MM.1S (cell line): Measurements from ENCODE around the gene KL.

Source experiments
- DNase-seq: peaks from one replicate; pipeline ENCODE4 v3.0.0-alpha.2; 2015
- H2AFZ ChIP-seq: fragments of 300-600 bp; sonication (generic); 2 replicates; pipeline ENCODE4 v1.6.0; 2016; ENCODE audit warnings: antibody characterized with exemption, low read length
- H3F3A ChIP-seq: fragments of 300-600 bp; sonication (generic); 2 replicates; pipeline ENCODE4 v1.6.1; 2016; ENCODE audit warnings: mild to moderate bottlenecking, antibody characterized with exemption, low read length, moderate library complexity, mixed read lengths; ENCODE audit not compliant: insufficient read depth
- H3K27ac ChIP-seq: fragments of 300-600 bp; sonication (generic); 2 replicates; pipeline ENCODE4 v1.5.1; 2016; ENCODE audit warnings: mild to moderate bottlenecking, low read length
- H3K27me3 ChIP-seq: fragments of 300-600 bp; sonication (generic); replicated peaks from 2 replicates; pipeline ENCODE4 v1.6.0; 2016; ENCODE audit warnings: low read length; ENCODE audit not compliant: insufficient read depth
- H3K36me3 ChIP-seq: fragments of 300-600 bp; sonication (generic); replicated peaks from 2 replicates; pipeline ENCODE4 v1.6.1; 2016; ENCODE audit warnings: mild to moderate bottlenecking, low read length, mixed read lengths; ENCODE audit not compliant: insufficient read depth
- H3K4me1 ChIP-seq: fragments of 300-600 bp; sonication (generic); 2 replicates; pipeline ENCODE4 v1.6.1; 2016; ENCODE audit warnings: low read length, mixed read lengths
- H3K4me2 ChIP-seq: fragments of 300-600 bp; sonication (generic); 2 replicates; pipeline ENCODE4 v1.6.0; 2016; ENCODE audit warnings: low read depth, low read length
- H3K4me3 ChIP-seq: fragments of 300-600 bp; sonication (generic); 2 replicates; pipeline ENCODE4 v1.5.1; 2016; ENCODE audit warnings: low read length, mixed read lengths
- H3K79me2 ChIP-seq: fragments of 300-600 bp; sonication (generic); 2 replicates; pipeline ENCODE4 v1.6.1; 2016; ENCODE audit warnings: mixed run types, low read length, mixed read lengths
- H3K9ac ChIP-seq: fragments of 300-600 bp; sonication (generic); 2 replicates; pipeline ENCODE4 v1.6.1; 2016; ENCODE audit warnings: low read length, mixed read lengths
- H3K9me2 ChIP-seq: fragments of 300-600 bp; sonication (generic); replicated peaks from 2 replicates; pipeline ENCODE4 v1.6.1; 2016; ENCODE audit warnings: mild to moderate bottlenecking, low read length, mixed read lengths; ENCODE audit not compliant: insufficient read depth
- H3K9me3 ChIP-seq: fragments of 300-600 bp; sonication (generic); replicated peaks from 2 replicates; pipeline ENCODE4 v1.6.1; 2016; ENCODE audit warnings: mild to moderate bottlenecking, low read length, mixed read lengths; ENCODE audit not compliant: insufficient read depth
- H4K20me1 ChIP-seq: fragments of 300-600 bp; sonication (generic); 2 replicates; pipeline ENCODE4 v1.6.1; 2016; ENCODE audit warnings: mild to moderate bottlenecking, low read length, moderate library complexity, mixed read lengths; ENCODE audit not compliant: insufficient read depth
- CTCF ChIP-seq: fragments of 300-600 bp; sonication (generic); IDR thresholded peaks from 2 replicates; pipeline ENCODE4 v1.5.1; 2016; ENCODE audit warnings: antibody characterized with exemption, low read length, mixed read lengths
- EZH2 ChIP-seq: fragments of 300-600 bp; sonication (generic); optimal IDR thresholded peaks from 2 replicates; pipeline ENCODE3; 2017; ENCODE audit warnings: low read depth, mild to moderate bottlenecking, antibody characterized with exemption, low read length, mixed read lengths
- EZH2phosphoT487 ChIP-seq: fragments of 300-600 bp; sonication (generic); IDR thresholded peaks from 2 replicates; pipeline ENCODE4 v1.6.1; 2018; ENCODE audit warnings: antibody characterized with exemption, low read length

The KL gene

GRCh38 chr13:32986552-32986951, 29.7 kb upstream of the KL start:
- no peaks in the 10 kb centered on the region for H3F3A ChIP-seq
- H3K79me2 ChIP-seq: no peaks in the 10 kb centered on the region
- H3K36me3 ChIP-seq: no peaks in the 10 kb centered on the region
- no peak overlapping the region for H3K4me3 ChIP-seq
- no peak overlapping the region for H2AFZ ChIP-seq
- no peaks in the 10 kb centered on the region for H4K20me1 ChIP-seq
- no peaks in the 10 kb centered on the region for H3K27me3 ChIP-seq
- no peaks in the 10 kb centered on the region for H3K9me3 ChIP-seq
- H3K4me2 ChIP-seq: no peak overlapping the region
- H3K9ac ChIP-seq: no peak overlapping the region
- no peaks in the 10 kb centered on the region for H3K4me1 ChIP-seq
- H3K27ac ChIP-seq: no peak overlapping the region
- TF ChIP-seq EZH2: no peak
- DNase-seq: no peak
- H3K9me2 ChIP-seq: no peaks in the 10 kb centered on the region

DNA sequence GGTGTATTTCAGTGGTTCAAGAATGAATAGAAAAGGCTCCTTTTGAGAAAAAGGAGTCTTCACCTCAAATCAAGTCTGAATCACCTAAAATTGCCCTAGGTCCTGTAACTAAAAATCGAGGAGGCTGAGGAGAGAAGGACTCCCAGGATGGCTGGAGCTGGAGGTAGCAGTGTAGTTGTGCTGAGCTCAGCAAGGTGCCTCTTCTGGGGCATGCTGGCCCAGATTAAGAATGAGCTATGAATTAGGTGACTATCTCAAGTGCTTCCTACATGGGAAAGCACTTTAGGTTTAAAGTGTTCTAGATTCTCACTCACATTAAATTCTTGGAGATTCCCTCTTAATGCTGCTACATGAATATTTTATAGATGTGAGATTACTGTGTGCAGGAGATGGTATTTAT, 28.8 kb upstream of the KL start:
- Histone ChIP-seq H3K27me3 (no peaks in the 10 kb centered on the region), H3K4me2 (no peak overlapping the region), H3K79me2 (no peaks in the 10 kb centered on the region), H3F3A (no peaks in the 10 kb centered on the region), H3K9me3 (no peaks in the 10 kb centered on the region), H3K9me2 (no peaks in the 10 kb centered on the region), H4K20me1 (no peaks in the 10 kb centered on the region), H3K9ac (no peak overlapping the region), H3K36me3 (no peaks in the 10 kb centered on the region), H3K27ac (no peak overlapping the region), H2AFZ (no peak overlapping the region), H3K4me3 (no peak overlapping the region), H3K4me1 (no peaks in the 10 kb centered on the region)
- TF ChIP-seq EZH2 (no peak), EZH2phosphoT487 (no peak), CTCF (no peak)
- DNase-seq: no peak

- H2AFZ ChIP-seq: no peak overlapping the region
- no peak overlapping the region for H3K9ac ChIP-seq
- H3K27ac ChIP-seq: no peak overlapping the region
- no peaks in the 10 kb centered on the region for H3K36me3 ChIP-seq
- no peaks in the 10 kb centered on the region for H3F3A ChIP-seq
- no peak overlapping the region for H3K4me3 ChIP-seq
- no peaks in the 10 kb centered on the region for H4K20me1 ChIP-seq
- no peaks in the 10 kb centered on the region for H3K27me3 ChIP-seq
- no peaks in the 10 kb centered on the region for H3K9me2 ChIP-seq
- H3K4me1 ChIP-seq: no peaks in the 10 kb centered on the region
- TF ChIP-seq EZH2 (no peak), CTCF (no peak), EZH2phosphoT487 (no peak)
- H3K4me2 ChIP-seq: no peak overlapping the region
- no peak for DNase-seq
- no peaks in the 10 kb centered on the region for H3K79me2 ChIP-seq
- H3K9me3 ChIP-seq: no peaks in the 10 kb centered on the region
These were observed 27.5 kb upstream of the KL start for GRCh38 chr13:32988608-32989289.

DNA sequence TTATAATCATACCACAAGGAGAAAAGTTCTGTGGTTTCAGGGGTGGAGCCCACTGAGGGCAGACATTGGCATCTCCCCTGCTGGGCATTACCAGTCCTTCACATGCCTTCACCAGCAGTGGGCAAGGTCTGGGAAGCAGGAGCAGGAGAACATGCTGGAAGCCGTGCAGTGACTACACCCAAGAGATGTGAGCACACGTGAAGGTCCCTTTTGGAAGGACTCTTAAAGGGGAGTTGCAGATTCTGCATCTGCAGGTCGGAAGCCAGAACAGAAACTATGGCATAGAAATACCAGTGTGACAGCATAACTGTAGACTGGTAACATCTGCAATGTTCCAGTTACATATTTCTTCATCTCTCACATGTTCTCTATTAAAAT, 26.9 kb upstream of the KL start:
- no peaks in the 10 kb centered on the region for H3K4me1 ChIP-seq
- H3K36me3 ChIP-seq: no peaks in the 10 kb centered on the region
- H2AFZ ChIP-seq: no peak overlapping the region
- no peaks in the 10 kb centered on the region for H3K27me3 ChIP-seq
- no peak for DNase-seq
- H3K79me2 ChIP-seq: no peaks in the 10 kb centered on the region
- no peak overlapping the region for H3K4me3 ChIP-seq
- no peaks in the 10 kb centered on the region for H3K9me3 ChIP-seq
- H3K9ac ChIP-seq: no peak overlapping the region
- H3K27ac ChIP-seq: no peak overlapping the region
- H3K9me2 ChIP-seq: no peaks in the 10 kb centered on the region
- no peaks in the 10 kb centered on the region for H3F3A ChIP-seq
- H4K20me1 ChIP-seq: no peaks in the 10 kb centered on the region
- H3K4me2 ChIP-seq: no peak overlapping the region
- TF ChIP-seq EZH2phosphoT487 (no peak), CTCF (no peak), EZH2 (no peak)
